GM18508 (cell line): ENCODE results near the gene TADA3.
"Not testable (repeated sequence)": the region's sequence is repeated elsewhere in the genome, so short reads cannot be mapped to it uniquely, and the experiment has no call there.

Experiments
- ATAC-seq: cut with Tn5 transposase; IDR thresholded peaks from one replicate; pipeline ENCODE4 v1.9.1; 2021; ENCODE audit warnings: moderate number of reproducible peaks; ENCODE audit not compliant: insufficient read depth, unreplicated experiment

Gene TADA3

DNA sequence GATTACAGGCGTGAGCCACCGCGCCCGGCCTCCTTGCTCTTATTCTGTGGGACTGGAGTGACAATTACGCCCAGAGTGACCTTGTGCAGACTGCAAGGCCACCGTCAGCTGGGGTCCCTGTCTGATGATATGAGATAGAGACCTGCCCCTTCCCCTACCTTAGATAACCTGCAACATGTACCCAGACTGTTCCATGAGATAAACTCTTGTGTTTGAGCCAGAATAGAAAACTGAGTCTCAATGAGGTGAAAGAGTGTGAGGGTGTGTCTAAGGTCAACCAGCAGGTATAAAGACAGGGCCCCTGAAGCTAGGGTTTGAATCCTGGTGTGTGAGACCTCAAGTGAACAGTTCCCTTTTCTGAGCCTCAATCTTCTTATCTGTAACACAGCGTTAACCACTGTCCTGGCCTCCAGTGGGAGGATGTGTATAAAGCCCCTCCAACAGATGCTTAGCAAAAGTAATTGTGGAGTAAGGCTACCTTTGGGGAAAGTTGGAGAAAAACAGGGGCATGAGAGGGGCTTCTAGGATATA, 6.0 kb downstream of the TADA3 start:
- ATAC-seq, result no peak

- no peak for ATAC-seq
Measured at GRCh38 chr3:9785602-9786001, 6.7 kb downstream of the TADA3 start.

DNA sequence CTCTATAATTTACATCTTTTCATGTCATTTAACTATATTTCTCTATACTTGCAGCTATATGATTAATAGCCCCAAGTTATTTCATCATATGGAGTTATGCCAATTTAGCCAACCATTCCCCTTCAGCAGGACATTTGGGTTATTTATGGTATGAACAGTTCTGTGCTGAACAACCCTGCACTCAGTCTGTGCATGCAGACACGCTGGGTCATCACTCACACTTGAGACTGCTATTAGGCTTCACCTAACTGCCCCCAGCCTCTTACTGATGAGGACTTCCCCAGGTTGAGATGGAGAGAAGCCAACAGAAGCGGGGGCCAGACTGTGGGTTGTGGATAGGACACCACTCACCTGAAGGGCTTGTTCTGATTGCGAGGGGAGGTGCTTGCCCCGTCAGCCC, 7.3 kb downstream of the TADA3 start:
- ATAC-seq, result no peak

DNA sequence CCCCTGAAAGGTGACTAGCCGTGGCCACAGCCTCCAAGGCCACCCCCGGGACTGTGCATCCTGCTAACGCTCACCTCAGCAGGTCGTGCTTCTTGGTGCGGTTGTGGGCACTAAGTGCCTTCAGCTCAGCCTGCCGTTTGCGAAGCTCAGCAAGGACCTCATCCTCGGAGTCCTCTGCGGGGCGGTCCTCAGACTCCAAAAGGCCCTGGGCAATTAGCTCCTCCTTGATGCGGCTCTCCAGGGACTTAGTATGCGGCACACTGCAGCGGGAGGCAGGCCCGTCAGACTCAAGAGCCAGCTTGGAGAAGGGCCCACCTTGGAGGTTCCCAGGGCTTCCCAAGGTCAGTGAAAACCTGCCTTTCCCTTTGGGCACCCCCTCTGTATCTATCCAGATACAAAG, 8.3 kb downstream of the TADA3 start:
- ATAC-seq, result no peak

DNA sequence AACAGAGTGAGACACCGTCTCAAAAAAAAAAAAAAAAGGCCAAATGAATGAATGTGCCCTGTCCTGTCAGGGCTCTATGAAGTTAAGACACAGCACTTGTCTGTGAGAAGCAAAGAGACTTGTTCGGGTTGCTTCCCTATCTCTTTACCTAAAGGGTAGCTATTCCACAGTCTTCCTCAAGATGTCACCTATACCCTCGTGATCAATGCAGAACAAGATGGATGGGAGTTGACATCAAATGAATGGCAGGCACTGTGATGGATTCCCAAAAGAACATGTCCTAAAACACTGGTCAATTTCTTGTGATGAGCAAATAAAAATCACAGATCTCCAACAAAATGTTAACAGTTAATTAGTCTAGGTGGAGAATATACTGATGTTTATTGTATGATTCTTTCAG, 9.5 kb downstream of the TADA3 start:
- no peak for ATAC-seq

- ATAC-seq, result no peak
Measured at GRCh38 chr3:9781978-9782603, 10.2 kb downstream of the TADA3 start.

GRCh38 chr3:9781551-9781950, 10.7 kb downstream of the TADA3 start:
- ATAC-seq, result no peak

DNA sequence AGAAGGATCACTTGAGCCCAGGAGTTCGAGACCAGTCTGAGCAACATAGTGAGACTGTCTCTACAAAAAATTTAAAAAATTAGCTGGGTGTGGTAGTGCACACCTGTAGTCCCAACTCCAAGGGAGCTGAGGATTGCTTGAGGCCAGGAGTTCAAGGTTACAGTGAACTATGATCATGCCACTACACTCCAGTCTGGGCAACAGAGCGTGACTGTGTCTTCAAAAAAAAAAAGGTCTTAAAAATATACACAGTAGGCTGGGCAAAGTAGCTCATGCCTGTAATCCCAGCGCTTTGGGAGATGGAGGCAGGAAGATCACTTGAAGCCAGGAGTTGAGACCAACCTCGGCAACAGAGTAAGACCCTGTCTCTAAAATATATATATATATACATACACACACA, 11.4 kb downstream of the TADA3 start:
- ATAC-seq, result no peak

DNA sequence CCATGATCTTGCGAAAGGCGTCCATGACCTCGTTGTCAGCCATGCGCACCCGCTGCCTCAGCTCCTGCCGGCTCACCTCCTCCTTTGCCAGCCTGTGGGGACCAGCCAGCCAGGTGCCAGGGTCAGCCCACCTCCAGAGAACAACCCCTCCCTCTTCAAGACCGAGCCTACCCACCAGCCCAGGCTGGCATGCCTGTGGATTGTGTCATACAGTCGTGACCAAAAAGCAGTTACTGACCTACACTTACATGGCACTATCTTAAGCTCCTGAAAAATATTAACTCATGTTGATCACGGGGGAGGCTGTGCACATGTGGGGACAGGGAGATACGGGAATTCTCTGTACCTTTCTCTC, 11.8 kb downstream of the TADA3 start:
- ATAC-seq, result no peak

- no peak for ATAC-seq
Measured at GRCh38 chr3:9779721-9780457, 12.4 kb downstream of the TADA3 start.

DNA sequence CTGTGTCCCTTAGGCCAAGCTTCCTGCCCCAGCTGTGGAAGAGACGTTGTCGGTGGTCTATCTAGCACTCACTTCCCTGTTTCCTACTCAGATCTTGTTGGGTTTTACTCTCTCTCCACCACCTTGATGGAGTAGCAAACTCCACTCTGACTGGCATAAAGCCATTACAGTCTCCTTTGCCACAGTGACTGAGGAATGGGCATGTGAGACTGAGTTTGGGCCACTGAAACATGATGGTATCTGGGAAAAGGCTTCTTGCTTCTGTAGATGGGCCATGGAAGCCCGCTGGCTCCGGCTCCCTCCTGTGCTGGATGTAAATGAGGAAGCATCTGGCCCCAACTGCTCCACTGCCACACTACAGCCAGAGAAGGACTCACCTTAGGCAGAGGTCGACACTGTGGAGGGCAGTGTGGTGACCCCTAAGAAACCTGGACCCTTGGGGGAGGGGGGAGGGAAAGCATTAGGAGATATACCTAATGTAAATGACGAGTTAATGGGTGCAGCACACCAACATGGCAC, 13.1 kb downstream of the TADA3 start:
- ATAC-seq, result no peak

DNA sequence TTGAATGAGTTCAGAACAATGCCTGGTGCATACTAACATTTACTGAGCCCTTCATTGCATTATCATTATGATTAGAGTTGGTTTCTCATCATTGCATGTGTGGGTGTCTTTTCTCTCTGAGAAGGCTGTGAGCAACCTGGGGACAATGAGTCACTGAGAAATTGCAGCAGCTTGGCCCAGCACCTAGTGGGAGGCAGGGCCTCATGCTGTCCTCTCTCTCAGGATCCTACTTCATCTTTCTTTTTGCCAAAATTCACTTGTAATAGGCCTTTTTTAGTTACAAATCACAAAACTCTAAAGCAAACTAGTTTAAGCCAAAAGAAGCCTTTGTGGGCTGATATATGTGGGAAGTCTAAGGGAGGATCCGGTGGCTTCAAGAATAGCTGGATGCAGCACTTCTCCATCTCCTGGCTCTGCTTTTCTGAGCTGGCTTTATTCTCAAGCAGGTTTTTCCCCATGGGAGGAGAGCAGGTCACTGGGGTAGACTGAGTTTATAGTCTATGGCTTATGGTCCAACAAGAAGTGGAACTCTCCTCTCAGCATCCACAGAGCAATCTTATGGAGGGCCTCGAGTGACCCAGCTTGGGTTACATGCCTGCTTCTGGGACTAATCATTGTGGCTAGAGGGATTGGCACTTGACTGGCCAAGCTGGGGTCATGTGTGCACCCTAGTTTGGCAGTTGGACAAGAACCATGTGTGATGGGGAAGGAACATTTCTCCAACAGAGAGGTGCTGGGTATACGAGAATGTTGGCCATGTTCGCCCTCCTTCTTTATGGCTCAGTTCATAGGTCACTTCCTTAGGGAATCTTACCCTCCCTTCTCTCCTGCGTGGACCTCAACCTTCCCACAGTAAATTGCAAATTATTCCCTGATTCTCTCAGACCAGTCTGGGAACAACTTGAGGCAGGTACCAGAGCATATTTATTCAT, 13.9 kb downstream of the TADA3 start:
- no peak for ATAC-seq

GRCh38 chr3:9777694-9778021, 14.6 kb downstream of the TADA3 start:
- ATAC-seq, result no peak

DNA sequence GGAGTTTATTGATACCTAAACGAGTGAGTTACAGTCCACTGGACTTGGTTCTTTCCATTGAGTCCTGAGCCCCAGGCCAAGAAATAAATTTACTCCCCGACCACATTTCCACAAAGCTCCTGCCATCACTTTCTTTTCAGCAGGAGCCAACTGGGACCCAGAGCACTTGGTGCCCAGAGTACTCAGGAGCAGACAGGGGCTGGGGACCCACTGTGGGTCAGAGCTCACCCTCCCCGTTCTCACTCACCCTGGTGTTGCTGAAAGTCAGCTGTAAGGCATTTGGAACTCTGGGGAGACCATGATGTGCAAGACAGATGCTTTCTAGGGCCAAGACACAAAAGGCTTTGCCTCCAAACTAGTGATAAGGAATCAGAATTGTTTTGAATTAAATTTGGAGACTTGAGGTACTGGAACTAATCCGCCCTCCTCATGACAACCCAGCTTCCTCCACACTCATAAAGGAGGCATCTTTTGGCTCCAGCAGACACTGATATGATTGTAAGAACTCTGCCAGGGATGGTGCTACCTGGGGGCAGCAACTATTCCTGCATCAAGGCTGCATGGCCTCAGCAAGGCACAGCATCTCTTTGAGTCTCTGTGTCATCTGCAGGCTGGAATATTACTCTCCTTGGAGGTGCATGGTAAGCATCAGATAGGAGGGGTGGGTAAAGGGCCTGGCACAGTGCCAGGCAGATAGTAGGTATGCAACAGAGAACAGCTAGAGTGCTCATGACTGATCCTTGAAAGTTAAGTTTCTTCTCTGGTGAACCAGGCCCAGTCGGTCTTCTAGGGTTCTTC, 15.2 kb downstream of the TADA3 start:
- ATAC-seq, result no peak

DNA sequence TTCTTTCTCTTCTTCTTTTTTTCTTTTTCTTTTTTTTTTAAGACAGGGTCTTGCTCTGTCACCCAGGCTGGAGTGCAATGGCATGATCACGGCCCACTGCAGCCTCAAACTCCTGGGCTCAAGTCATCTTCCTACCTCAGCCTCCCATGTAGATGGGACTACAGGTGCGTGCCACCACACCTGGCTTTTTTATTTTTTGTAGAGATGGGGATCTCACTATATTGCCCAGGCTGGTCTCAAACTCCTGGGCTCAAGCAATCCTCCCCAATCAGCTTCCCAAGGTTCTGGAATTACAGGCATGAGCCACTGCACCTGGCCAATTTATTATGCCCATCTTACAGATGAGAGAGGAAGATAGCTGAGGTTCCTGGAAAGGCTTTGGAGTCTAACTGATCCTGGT, 21.3 kb downstream of the TADA3 start:
- ATAC-seq, result not testable (repeated sequence)

DNA sequence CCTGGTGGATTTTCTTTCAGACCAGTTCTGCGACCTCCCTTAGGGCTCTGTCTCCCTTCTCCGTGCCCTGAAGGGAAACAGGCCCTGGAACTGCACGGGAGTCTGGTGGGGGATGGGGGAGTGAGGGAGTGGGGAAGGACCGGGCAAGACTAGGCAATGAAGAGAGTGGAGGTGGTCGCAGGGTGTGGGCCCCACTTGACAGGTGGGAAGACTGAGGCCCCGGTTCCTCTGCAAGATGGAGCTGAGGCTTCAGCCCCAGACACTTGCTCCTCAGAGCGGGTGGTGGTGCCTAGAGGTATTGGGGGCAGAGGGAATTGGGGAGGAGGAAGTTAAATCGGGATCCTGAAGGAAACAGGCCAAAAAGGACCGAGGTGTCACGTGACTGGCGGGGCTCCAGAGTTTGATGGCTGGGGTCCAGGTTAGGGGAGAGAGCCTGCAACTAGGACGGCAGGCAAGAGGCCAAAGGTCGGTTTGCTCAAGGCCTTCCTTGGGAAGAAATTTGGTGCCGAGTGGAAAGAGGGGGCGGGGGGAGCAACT, 21.9 kb downstream of the TADA3 start:
- no peak for ATAC-seq

GRCh38 chr3:9769426-9770275, 22.6 kb downstream of the TADA3 start, which contains the start of gene CAMK1:
TSS of gene CAMK1 (minus strand) at chr3:9769947. CDS start at chr3:9767749, 2,198 bp downstream.
- ATAC-seq, result no peak

DNA sequence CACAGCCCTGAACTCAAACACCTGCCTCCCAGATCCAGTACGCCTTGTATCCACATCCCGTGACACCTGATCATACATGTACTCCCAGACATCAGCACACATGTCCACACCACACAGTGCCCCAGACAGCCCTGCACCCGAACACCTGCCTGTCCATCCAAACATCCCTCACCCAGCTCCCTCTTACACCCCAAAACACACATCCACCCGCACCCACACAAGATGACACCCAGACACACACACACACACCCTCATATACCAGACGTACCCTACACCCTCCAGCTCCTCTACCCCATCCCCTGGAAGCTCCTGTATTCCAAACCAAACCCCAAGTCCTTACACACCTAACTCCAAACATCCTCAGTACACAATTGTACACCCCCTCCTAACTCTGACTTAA, 23.3 kb downstream of the TADA3 start:
- ATAC-seq, result no peak
